Smooth muscle cell (in vitro differentiated cells): ENCODE measurements around the gene CRADD. TPM values are rescaled to one million over a fixed set of nuclear protein-coding genes. Genes with fewer than 3 reads are reported as not detected.
"Not testable (repeated sequence)": the region's sequence is repeated elsewhere in the genome, so short reads cannot be mapped to it uniquely, and the experiment has no call there.

Source experiments
- DNase-seq: peaks from one replicate; lab custom pipeline; 2025; ENCODE audit not compliant: unreplicated experiment; lab: John Stamatoyannopoulos, UW
- H2AFZ ChIP-seq: fragments of 200-600 bp; sonication (generic); 2 replicates; pipeline ENCODE4 v1.6.0; 2016; ENCODE audit warnings: antibody characterized with exemption, low read depth, mild to moderate bottlenecking
- H3F3A ChIP-seq: fragments of 200-600 bp; sonication (generic); 2 replicates; pipeline ENCODE4 v1.6.0; 2017; ENCODE audit warnings: antibody characterized with exemption, low read depth
- H3K27ac ChIP-seq: fragments of 200-600 bp; sonication (generic); 2 replicates; pipeline ENCODE4 v1.5.1; 2016; ENCODE audit warnings: low read depth, mild to moderate bottlenecking
- H3K27me3 ChIP-seq: fragments of 200-600 bp; sonication (generic); 2 replicates; pipeline ENCODE4 v1.6.1; 2016; ENCODE audit warnings: low read depth, mild to moderate bottlenecking
- H3K36me3 ChIP-seq: fragments of 200-600 bp; sonication (generic); 2 replicates; pipeline ENCODE4 v1.5.1; 2016; ENCODE audit warnings: low read depth
- H3K4me1 ChIP-seq: fragments of 200-600 bp; sonication (generic); 2 replicates; pipeline ENCODE4 v1.5.1; 2016; ENCODE audit warnings: low read depth
- H3K4me2 ChIP-seq: fragments of 200-600 bp; sonication (generic); 2 replicates; pipeline ENCODE4 v1.6.0; 2016; ENCODE audit warnings: mild to moderate bottlenecking
- H3K4me3 ChIP-seq: fragments of 200-600 bp; sonication (generic); 2 replicates; pipeline ENCODE4 v1.5.1; 2016; ENCODE audit warnings: mild to moderate bottlenecking
- H3K79me2 ChIP-seq: fragments of 200-600 bp; sonication (generic); 2 replicates; pipeline ENCODE4 v1.6.0; 2016; ENCODE audit warnings: low read depth, mild to moderate bottlenecking
- H3K9ac ChIP-seq: fragments of 200-600 bp; sonication (generic); 2 replicates; pipeline ENCODE4 v1.6.0; 2016; ENCODE audit warnings: low read depth
- H3K9me3 ChIP-seq: fragments of 200-600 bp; sonication (generic); replicated peaks from 2 replicates; pipeline ENCODE4 v1.5.1; 2016; ENCODE audit warnings: low read depth
- H4K20me1 ChIP-seq: fragments of 200-600 bp; sonication (generic); 2 replicates; pipeline ENCODE4 v1.6.0; 2016; ENCODE audit warnings: low read depth
- CTCF ChIP-seq: fragments of 200-600 bp; sonication (generic); IDR thresholded peaks from 2 replicates; pipeline ENCODE4 v1.5.1; 2017; ENCODE audit warnings: borderline replicate concordance, mild to moderate bottlenecking, antibody characterized with exemption; ENCODE audit not compliant: insufficient read depth, poor library complexity, severe bottlenecking
- WGBS: methylation state at CpG from one replicate; pipeline ENCODE4 v1.1.7; 2016; ENCODE audit warnings: low lambda C conversion rate; 5-methylcytosine and 5-hydroxymethylcytosine counted together
- polyA plus RNA-seq: library from polyadenylated mRNA; unstranded; fragments of >200 nt; fragmentation: Nextera tagmentation; extraction: Ambion mirVana; gene quantifications from 2 replicates; pipeline ENCODE4 v1.2.1, GENCODE V29; 2016
- total RNA-seq: library from RNA; depleted of rRNA; stranded (reverse); fragments of >200 nt; gene quantifications from 2 replicates; pipeline ENCODE4 v1.2.3, GENCODE V29; 2014

CRADD gene
- total and polyA plus RNA-seq, 2 experiments from 2014 or later, result 10.7 to 28.6 TPM

- WGBS, result 98% methylated on average over 4 of the region's 4 CpGs
- H3K27me3 ChIP-seq, result no peaks in the 10 kb centered on the region
- no peak for TF ChIP-seq CTCF
- no peaks in the 10 kb centered on the region for H3K36me3 ChIP-seq
- no peaks in the 10 kb centered on the region for H3F3A ChIP-seq
- H3K9ac ChIP-seq, result no peak overlapping the region
- no peaks in the 10 kb centered on the region for H3K4me1 ChIP-seq
- no peak for DNase-seq
- H2AFZ ChIP-seq, result no peak overlapping the region
- peaks cover 5% of the 10 kb centered on the region for H3K9me3 ChIP-seq
- no peak overlapping the region for H3K27ac ChIP-seq
- no peak overlapping the region for H3K4me2 ChIP-seq
- no peak overlapping the region for H3K4me3 ChIP-seq
- no peaks in the 10 kb centered on the region for H3K79me2 ChIP-seq
- no peaks in the 10 kb centered on the region for H4K20me1 ChIP-seq
Measured at GRCh38 chr12:93709386-93709785, 32.2 kb downstream of the CRADD start.

- H2AFZ ChIP-seq, result no peak overlapping the region
- no peaks in the 10 kb centered on the region for H3K79me2 ChIP-seq
- no peak for DNase-seq
- H3K4me1 ChIP-seq, result peaks cover 4% of the 10 kb centered on the region
- no peak overlapping the region for H3K4me2 ChIP-seq
- no peak overlapping the region for H3K4me3 ChIP-seq
- H3K36me3 ChIP-seq, result no peaks in the 10 kb centered on the region
- WGBS, result 100% methylated on average over 2 of the region's 2 CpGs
- H3K9ac ChIP-seq, result no peak overlapping the region
- no peaks in the 10 kb centered on the region for H4K20me1 ChIP-seq
- H3K27me3 ChIP-seq, result no peaks in the 10 kb centered on the region
- TF ChIP-seq CTCF, result no peak
- no peak overlapping the region for H3K27ac ChIP-seq
- no peaks in the 10 kb centered on the region for H3F3A ChIP-seq
- H3K9me3 ChIP-seq, result peaks cover 5% of the 10 kb centered on the region
Measured at GRCh38 chr12:93710574-93710926, 33.4 kb downstream of the CRADD start.

- DNase-seq, H3F3A ChIP-seq, H3K4me3 ChIP-seq, H3K4me2 ChIP-seq, H3K9me3 ChIP-seq, H3K9ac ChIP-seq, H3K27ac ChIP-seq, H2AFZ ChIP-seq, H3K79me2 ChIP-seq, H3K36me3 ChIP-seq, H4K20me1 ChIP-seq, H3K27me3 ChIP-seq, H3K4me1 ChIP-seq: not testable (repeated sequence)
- WGBS, result 95% methylated on average over 1 of the region's 1 CpG
Measured at GRCh38 chr12:93711502-93711901, 34.3 kb downstream of the CRADD start.

- Histone ChIP-seq H3K27me3 (no peaks in the 10 kb centered on the region), H3K27ac (no peak overlapping the region), H4K20me1 (no peaks in the 10 kb centered on the region), H3K4me3 (no peak overlapping the region), H3K36me3 (no peaks in the 10 kb centered on the region), H3K9me3 (peaks cover 5% of the 10 kb centered on the region), H2AFZ (no peak overlapping the region), H3F3A (no peaks in the 10 kb centered on the region), H3K4me2 (no peak overlapping the region), H3K4me1 (peaks cover 4% of the 10 kb centered on the region), H3K9ac (no peak overlapping the region), H3K79me2 (no peaks in the 10 kb centered on the region)
- TF ChIP-seq CTCF, result no peak
- 81% methylated on average over 3 of the region's 3 CpGs for WGBS
- no peak for DNase-seq
Measured at GRCh38 chr12:93712200-93712599, 35.0 kb downstream of the CRADD start.
